Pancreas (tissue), 10 donors: ENCODE results near the gene SSR1. TPM values are rescaled to one million over a fixed set of nuclear protein-coding genes. Genes with fewer than 3 reads are reported as not detected.

Source experiments
- ATAC-seq, 4 donors: fragments of 200-7000 bp; cut with Tn5 transposase; one replicate each; pipeline versions ENCODE4 v1.8.0 to v1.9.1; 2020; ENCODE audit warnings: mild to moderate bottlenecking in 4 of 4, moderate library complexity in 4 of 4
- DNase-seq, 6 donors: peaks; one replicate each; pipeline ENCODE4 v3.0.0-alpha.2; 2020
- FAIRE-seq: peaks from 2 replicates; lab custom pipeline; 2012; peaks lifted over from hg19 to GRCh38; lab: Jason Lieb, UNC
- H3K27ac ChIP-seq, 4 donors: fragments of 200-600 bp; sonication (generic); 1 replicate in 3 of 4; 2 replicates in 1 of 4; pipeline versions ENCODE4 v1.5.0 to v1.8.0; 2020
- H3K27me3 ChIP-seq, 4 donors: fragments of 200-600 bp; one replicate each; pipeline ENCODE4 v1.8.0; 2021
- H3K36me3 ChIP-seq, 3 donors: fragments of 200-600 bp; sonication (generic) in 1 of 3; one replicate each; pipeline versions ENCODE4 v1.5.0 to v1.8.0; 2020 to 2021
- H3K4me1 ChIP-seq, 3 donors: fragments of 200-600 bp; one replicate each; pipeline ENCODE4 v1.8.0; 2021
- H3K4me3 ChIP-seq, 4 donors: fragments of 200-600 bp; sonication (generic) in 2 of 4; one replicate each; pipeline versions ENCODE4 v1.5.0 to v1.8.0; 2020 to 2021
- H3K9me3 ChIP-seq, 4 donors: fragments of 200-600 bp; one replicate each; pipeline ENCODE4 v1.8.0; 2021
- WGBS, 2 donors: extraction: QIAGEN DNeasy Blood & Tissue Kit; methylation state at CpG; one replicate each; pipeline ENCODE4 v1.1.7; 2013; 5-methylcytosine and 5-hydroxymethylcytosine counted together
- intact Hi-C, 3 donors: fragments of 100-400 bp; cut with DNase I; formaldehyde crosslinking; loops; one replicate each; pipeline versions ENCODE4 v1.11.1 to v1.14.2; 2022
- polyA plus RNA-seq, 2 donors: library from polyadenylated mRNA; stranded (reverse); fragments of 200-250 nt; gene quantifications; one replicate each; pipeline ENCODE4 v1.2.3, GENCODE V29; 2013
- total RNA-seq, 6 donors: library from RNA; stranded (reverse); fragmentation: NEBNext Ultra II Directional in 4 of 6; extraction: Animal tissue kit (Norgen Biotek cat#: 25700) in 4 of 6; gene quantifications; one replicate each; pipeline versions ENCODE4 v1.2.1 to v1.2.4, GENCODE V29; 2021 to 2023
- TF ChIP-seq, protein P1 (sequence below), 4 donors: fragments of 200-600 bp; sonication (generic) in 3 of 4; IDR thresholded peaks; one replicate each; pipeline versions ENCODE4 v1.5.0 to v1.8.0; 2021; ENCODE audit warnings: antibody characterized with exemption in 4 of 4
- donor health status: healthy with polysubstance abuse.
- donor health status: DM: no; HTN: no; CAD: no; lungs with moderate emphysema.
- donor health status: DM: no; HTN: no; CAD: no.
- donor health status: control.
- donor health status: control.
- donor health status: Bipolar disorder and iron deficiency.
- donor health status: DM: yes; HTN: yes; CAD: no.
- donor health status: DM: no; HTN: no; CAD: no.
- donor health status: DM: no; HTN: no; CAD: no.
- donor health status: DM: yes; HTN: yes; CAD: no.

Gene SSR1
- total and polyA plus RNA-seq, 8 donors = 11.5 to 138 (median 79.6) TPM

DNA sequence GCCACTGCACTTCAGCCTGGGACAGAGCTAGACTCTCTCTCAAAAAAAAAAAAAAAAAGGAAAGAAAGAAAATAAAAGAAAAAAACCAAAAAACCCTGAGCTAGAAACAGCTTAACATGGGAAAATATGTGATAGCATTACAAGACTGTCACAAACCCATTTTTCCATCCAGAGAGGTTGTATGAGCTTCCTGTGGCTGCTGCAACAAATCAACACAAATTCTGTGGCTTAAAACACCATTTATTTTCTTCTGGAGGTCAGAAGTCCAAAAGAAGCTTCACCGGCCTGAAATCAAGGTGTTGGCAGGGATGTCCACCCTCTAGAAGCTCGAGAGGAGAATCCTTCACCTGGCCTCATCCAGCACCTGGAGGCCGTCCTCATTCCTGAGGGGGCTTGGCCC is 21.7 kb upstream of the SSR1 start:
- Histone ChIP-seq H3K4me1 (no peaks in the 10 kb centered on the region), H3K4me3 (no peak overlapping the region), H3K36me3 (no peaks in the 10 kb centered on the region), H3K9me3 (no peaks in the 10 kb centered on the region), H3K27ac (no peak overlapping the region), H3K27me3 (no peaks in the 10 kb centered on the region)
- WGBS, 2 donors = 84 to 94% methylated on average over 3 of the region's 3 CpGs
- intact Hi-C loops = no loop called here
- FAIRE-seq (no peak), DNase-seq (no peak), ATAC-seq (no peak)
- TF ChIP-seq, protein P1, sequence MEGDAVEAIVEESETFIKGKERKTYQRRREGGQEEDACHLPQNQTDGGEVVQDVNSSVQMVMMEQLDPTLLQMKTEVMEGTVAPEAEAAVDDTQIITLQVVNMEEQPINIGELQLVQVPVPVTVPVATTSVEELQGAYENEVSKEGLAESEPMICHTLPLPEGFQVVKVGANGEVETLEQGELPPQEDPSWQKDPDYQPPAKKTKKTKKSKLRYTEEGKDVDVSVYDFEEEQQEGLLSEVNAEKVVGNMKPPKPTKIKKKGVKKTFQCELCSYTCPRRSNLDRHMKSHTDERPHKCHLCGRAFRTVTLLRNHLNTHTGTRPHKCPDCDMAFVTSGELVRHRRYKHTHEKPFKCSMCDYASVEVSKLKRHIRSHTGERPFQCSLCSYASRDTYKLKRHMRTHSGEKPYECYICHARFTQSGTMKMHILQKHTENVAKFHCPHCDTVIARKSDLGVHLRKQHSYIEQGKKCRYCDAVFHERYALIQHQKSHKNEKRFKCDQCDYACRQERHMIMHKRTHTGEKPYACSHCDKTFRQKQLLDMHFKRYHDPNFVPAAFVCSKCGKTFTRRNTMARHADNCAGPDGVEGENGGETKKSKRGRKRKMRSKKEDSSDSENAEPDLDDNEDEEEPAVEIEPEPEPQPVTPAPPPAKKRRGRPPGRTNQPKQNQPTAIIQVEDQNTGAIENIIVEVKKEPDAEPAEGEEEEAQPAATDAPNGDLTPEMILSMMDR (IDR thresholded peaks at IDR 0.05) = no peak

DNA sequence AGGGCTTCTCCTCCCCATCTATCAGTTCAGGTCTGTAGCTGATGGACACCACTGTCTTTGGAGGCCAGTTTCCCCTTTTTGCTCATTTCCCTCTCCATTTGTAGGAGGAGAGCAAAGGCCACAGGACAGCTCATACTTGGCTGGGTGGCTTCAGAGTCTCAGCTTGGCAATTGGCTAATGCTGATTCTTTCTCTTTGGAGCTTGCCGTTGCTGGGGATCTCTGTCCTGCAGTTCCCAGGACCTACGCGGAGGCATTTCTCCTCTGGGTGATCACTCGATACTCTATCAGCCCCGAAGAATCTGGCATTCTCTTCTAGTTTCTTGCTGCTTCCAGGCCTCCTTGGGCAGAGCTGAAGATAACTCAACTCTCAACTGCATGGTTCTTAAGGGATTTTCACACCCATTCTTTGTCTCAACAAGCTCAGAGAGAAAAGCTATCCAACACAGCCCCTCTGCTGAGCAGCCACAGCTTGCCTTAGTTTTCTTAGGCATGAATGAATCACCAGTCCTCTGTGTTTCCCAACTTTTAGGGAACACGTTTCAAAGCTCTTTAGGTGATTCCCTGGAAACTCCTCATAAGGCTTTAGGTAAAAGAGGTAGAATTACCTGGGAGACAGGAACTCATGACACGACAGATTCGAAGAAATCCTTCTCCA is 19.2 kb upstream of the SSR1 start:
- TF ChIP-seq, protein P1 (IDR thresholded peaks at IDR 0.05) = no peak
- H3K27me3 ChIP-seq = no peaks in the 10 kb centered on the region
- WGBS, 2 donors = 84 to 85% methylated on average over 8 of the region's 8 CpGs
- FAIRE-seq = no peak
- H3K36me3 ChIP-seq = no peaks in the 10 kb centered on the region
- H3K27ac ChIP-seq = no peak overlapping the region
- no peak for DNase-seq
- intact Hi-C loops = no loop called here
- no peaks in the 10 kb centered on the region for H3K9me3 ChIP-seq
- no peak overlapping the region for H3K4me3 ChIP-seq
- no peaks in the 10 kb centered on the region for H3K4me1 ChIP-seq
- ATAC-seq = peak in 2 of 4 donors; percentile 36 to 59

DNA sequence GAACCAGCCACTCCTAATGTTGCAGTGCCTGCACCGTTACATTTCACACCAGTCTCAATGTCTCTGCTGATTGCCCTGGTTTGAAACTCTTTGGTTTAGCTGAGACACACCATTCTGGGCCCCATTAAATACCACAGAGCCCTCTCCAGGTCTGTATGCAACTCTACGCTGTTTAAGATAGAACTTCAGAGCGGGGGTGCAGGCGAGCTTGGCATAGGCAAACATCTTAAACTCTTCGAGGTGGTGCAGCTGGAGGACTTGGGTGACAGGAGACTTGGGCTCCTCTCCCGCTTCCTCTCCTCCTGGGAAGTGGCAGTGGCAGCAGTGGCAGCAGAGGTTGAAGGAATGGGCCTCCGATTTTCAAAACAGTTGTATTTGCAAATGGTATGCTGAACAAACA is 18.5 kb upstream of the SSR1 start:
- ATAC-seq = no peak

DNA sequence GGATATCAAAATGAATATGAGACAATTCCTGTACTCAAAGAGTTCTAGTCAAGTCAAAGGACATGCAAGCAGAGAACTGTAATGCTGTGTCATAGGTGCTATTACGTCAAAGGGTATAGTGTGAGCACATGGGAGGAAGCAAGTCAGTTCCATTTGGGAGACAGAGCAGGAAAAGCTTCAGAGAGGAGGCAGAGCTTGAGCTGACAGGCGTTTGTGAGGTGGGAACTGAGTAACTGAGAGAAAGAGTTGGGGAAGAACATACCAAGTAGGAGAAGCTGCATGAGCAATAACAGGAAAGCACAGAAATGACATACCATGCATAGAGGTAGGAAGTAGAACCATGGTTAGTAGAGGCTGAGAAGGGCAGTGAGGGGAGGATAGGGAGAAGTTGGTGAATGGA is 15.2 kb upstream of the SSR1 start:
- FAIRE-seq (no peak), DNase-seq (no peak), ATAC-seq (no peak)
- Histone ChIP-seq H3K4me3 (no peak overlapping the region), H3K36me3 (no peaks in the 10 kb centered on the region), H3K27me3 (no peaks in the 10 kb centered on the region), H3K27ac (no peak overlapping the region), H3K4me1 (no peaks in the 10 kb centered on the region), H3K9me3 (no peaks in the 10 kb centered on the region)
- TF ChIP-seq, protein P1 (IDR thresholded peaks at IDR 0.05) = no peak
- intact Hi-C loops = no loop called here
- 51 to 72% methylated on average over 2 of the region's 2 CpGs for WGBS, 2 donors

More for the DNA sequence above, 18.5 kb upstream of the SSR1 start:
- Histone ChIP-seq H3K27ac (no peak overlapping the region), H3K9me3 (no peaks in the 10 kb centered on the region), H3K4me1 (no peaks in the 10 kb centered on the region), H3K36me3 (no peaks in the 10 kb centered on the region), H3K27me3 (no peaks in the 10 kb centered on the region), H3K4me3 (no peak overlapping the region)
- intact Hi-C loops = no loop called here
- TF ChIP-seq, protein P1 (IDR thresholded peaks at IDR 0.05) = no peak
- DNase-seq (no peak), FAIRE-seq (no peak)
- WGBS, 2 donors = 85 to 89% methylated on average over 7 of the region's 7 CpGs

DNA sequence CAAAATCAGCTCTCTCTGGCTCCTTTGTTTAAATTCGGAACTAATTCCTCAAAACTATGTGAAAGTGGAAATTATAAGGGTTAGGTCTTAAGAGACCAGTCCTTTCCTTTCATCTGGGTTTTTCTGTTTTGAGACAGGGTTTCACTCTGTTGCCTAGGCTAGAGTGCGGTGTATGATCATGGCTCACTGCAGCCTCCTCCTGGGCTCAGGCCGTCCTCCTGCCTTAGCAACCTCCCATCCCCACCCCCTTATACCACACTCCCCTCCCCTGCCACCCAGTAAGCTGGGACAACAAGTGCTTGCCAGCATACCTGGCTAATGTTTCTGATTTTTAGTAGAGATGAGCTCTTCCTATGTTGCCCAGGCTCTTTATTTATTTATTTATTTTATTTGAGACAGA is 12.8 kb upstream of the SSR1 start:
- DNase-seq (no peak), FAIRE-seq (no peak), ATAC-seq (no peak)
- 71 to 80% methylated on average over 3 of the region's 3 CpGs for WGBS, 2 donors
- TF ChIP-seq, protein P1 (IDR thresholded peaks at IDR 0.05) = no peak
- intact Hi-C loops = no loop called here
- H3K27me3 ChIP-seq = no peaks in the 10 kb centered on the region
- H3K9me3 ChIP-seq = no peaks in the 10 kb centered on the region
- H3K4me3 ChIP-seq = no peak overlapping the region
- no peaks in the 10 kb centered on the region for H3K36me3 ChIP-seq
- H3K4me1 ChIP-seq = no peaks in the 10 kb centered on the region
- no peak overlapping the region for H3K27ac ChIP-seq
